HepG2 (cell line): ENCODE results near the gene SLC10A2. TPM values are rescaled to one million over a fixed set of nuclear protein-coding genes. Genes with fewer than 3 reads are reported as not detected.

ENCODE experiments used
- ATAC-seq: fragments of 200-7000 bp; cut with Tn5 transposase; 3 replicates; pipeline ENCODE4 v1.9.1; 2020; ENCODE audit warnings: mild to moderate bottlenecking, moderate library complexity
- BruUV-seq: library from RNA; stranded (reverse); fragments of 400-500 nt; replicated peaks from 2 replicates; lab custom pipeline; 2021; lab: Mats Ljungman, UMichigan
- CTCF ChIA-PET: fragments of 300-600 bp; formaldehyde crosslinking; extraction: SDS; loops from one replicate; lab custom pipeline; 2021; ENCODE audit warnings: low total read pairs, inconsistent platforms, low intra/inter-chr PET ratio; lab: Yijun Ruan, JAX
- POLR2A ChIA-PET: fragments of 350-600 bp; sonication (Branson Sonifier 250); formaldehyde crosslinking; loops from one replicate; lab custom pipeline; 2020; ENCODE audit warnings: antibody characterized with exemption, inconsistent platforms; lab: Yijun Ruan, JAX
- DNase-seq: peaks from one replicate; pipeline ENCODE4 v3.0.0-alpha.2; 2015; ENCODE audit warnings: low spot score
- FAIRE-seq: peaks from 3 replicates; lab custom pipeline; 2011; peaks lifted over from hg19 to GRCh38; lab: Jason Lieb, UNC
- H2AFZ ChIP-seq: one replicate; pipeline ENCODE4 v1.6.1; 2011; ENCODE audit warnings: low read length, inconsistent platforms
- H3K27ac ChIP-seq: fragments of 300-600 bp; 3 replicates; pipeline ENCODE4 v1.8.0; 2011; ENCODE audit warnings: mixed run types, mild to moderate bottlenecking, mixed read lengths, low read length, inconsistent platforms; ENCODE audit not compliant: insufficient read depth; ENCODE audit errors: extremely low read length
- H3K27me3 ChIP-seq, 2 experiments: fragments of 200-600 bp in 1 of 2; 2 replicates in 1 of 2; 3 replicates in 1 of 2; pipeline versions ENCODE4 v1.6.0 to v1.8.0; 2011; ENCODE audit warnings: low read length in 2 of 2, mild to moderate bottlenecking in 2 of 2, moderate library complexity in 2 of 2, inconsistent platforms in 1 of 2; ENCODE audit not compliant: insufficient read depth in 2 of 2, control insufficient read depth in 1 of 2
- H3K36me3 ChIP-seq, 2 experiments: fragments of 200-600 bp in 1 of 2; replicated peaks in 1 of 2; 2 replicates in 1 of 2; 3 replicates in 1 of 2; pipeline versions ENCODE4 v1.5.1 to v1.8.0; 2011; ENCODE audit warnings: low read length in 2 of 2, inconsistent platforms in 1 of 2; ENCODE audit not compliant: insufficient read depth in 2 of 2, control insufficient read depth in 1 of 2
- H3K4me1 ChIP-seq: 2 replicates; pipeline ENCODE4 v1.5.1; 2012; ENCODE audit warnings: low read length, inconsistent platforms; ENCODE audit not compliant: insufficient read depth
- H3K4me2 ChIP-seq: 2 replicates; pipeline ENCODE4 v1.6.0; 2011; ENCODE audit warnings: low read depth, low read length, inconsistent platforms
- H3K4me3 ChIP-seq, 3 experiments: fragments of 200-600 bp in 1 of 3; sonication (generic), shearing (Covaris generic) in 1 of 3; replicated peaks in 1 of 3; 2 replicates each; pipeline ENCODE4 v1.5.1; 2011 to 2016; ENCODE audit warnings: low read length in 3 of 3, inconsistent platforms in 2 of 3, low read depth in 2 of 3, mild to moderate bottlenecking in 2 of 3, control low read depth in 1 of 3, mixed read lengths in 1 of 3; ENCODE audit not compliant: insufficient read depth in 1 of 3
- H3K79me2 ChIP-seq: one replicate; pipeline ENCODE4 v1.6.1; 2011; ENCODE audit warnings: low read length, inconsistent platforms; ENCODE audit not compliant: insufficient read depth
- H3K9ac ChIP-seq: 2 replicates; pipeline ENCODE4 v1.6.0; 2011; ENCODE audit warnings: mild to moderate bottlenecking, low read depth, low read length, inconsistent platforms; ENCODE audit not compliant: insufficient read depth
- H3K9me3 ChIP-seq: 2 replicates; pipeline ENCODE4 v1.5.1; 2012; ENCODE audit warnings: mild to moderate bottlenecking, low read length
- H4K20me1 ChIP-seq: 2 replicates; pipeline ENCODE4 v1.6.0; 2011; ENCODE audit warnings: inconsistent platforms, mild to moderate bottlenecking, low read length, moderate library complexity; ENCODE audit not compliant: insufficient read depth
- ARNTL ChIP-seq: sonication (generic); formaldehyde crosslinking; IDR thresholded peaks from 2 replicates; pipeline ENCODE4 v1.4.0; 2020; ENCODE audit warnings: mild to moderate bottlenecking, missing genetic modification reagents
- MAFF ChIP-seq: IDR thresholded peaks from 2 replicates; pipeline ENCODE4 v1.6.1; 2011; ENCODE audit warnings: low read depth, low read length, improper control_type of control experiment
- POGK ChIP-seq: sonication (generic); formaldehyde crosslinking; conservative IDR thresholded peaks from 2 replicates; pipeline ENCODE4 v1.8.0; 2022; ENCODE audit warnings: mild to moderate bottlenecking, moderate library complexity, missing genetic modification reagents
- USF2 ChIP-seq, 2 experiments: sonication (generic) in 1 of 2; formaldehyde crosslinking in 1 of 2; IDR thresholded peaks; 2 replicates each; pipeline versions ENCODE4 v1.5.1 to v1.6.1; 2011 to 2020; ENCODE audit warnings: borderline replicate concordance in 1 of 2, low read depth in 1 of 2, low read length in 1 of 2, mild to moderate bottlenecking in 1 of 2, missing genetic modification reagents in 1 of 2, moderate library complexity in 1 of 2
- XBP1 ChIP-seq: sonication (generic); formaldehyde crosslinking; IDR thresholded peaks from 2 replicates; pipeline ENCODE4 v1.5.0; 2020; ENCODE audit warnings: missing genetic modification reagents
- ZBTB43 ChIP-seq: sonication (generic); formaldehyde crosslinking; conservative IDR thresholded peaks from 2 replicates; pipeline ENCODE4 v1.4.0; 2020; ENCODE audit warnings: missing genetic modification reagents
- ZNF30 ChIP-seq: sonication (generic); formaldehyde crosslinking; IDR thresholded peaks from 2 replicates; pipeline ENCODE4 v1.5.0; 2020; ENCODE audit warnings: mild to moderate bottlenecking, missing genetic modification reagents
- ZNF572 ChIP-seq: sonication (generic); formaldehyde crosslinking; IDR thresholded peaks from 2 replicates; pipeline ENCODE4 v1.5.1; 2020; ENCODE audit warnings: mild to moderate bottlenecking, missing genetic modification reagents
- ZNF609 ChIP-seq: sonication (generic); formaldehyde crosslinking; IDR thresholded peaks from 2 replicates; pipeline ENCODE4 v1.4.0; 2020; ENCODE audit warnings: mild to moderate bottlenecking, missing genetic modification reagents, borderline replicate concordance
- ZNF710 ChIP-seq: sonication (generic); formaldehyde crosslinking; IDR thresholded peaks from 2 replicates; pipeline ENCODE4 v1.5.0; 2020; ENCODE audit warnings: mild to moderate bottlenecking, missing genetic modification reagents, borderline replicate concordance
- WGBS: methylation state at CpG from one replicate; pipeline ENCODE4 v1.1.6; 2017; ENCODE audit warnings: low lambda C conversion rate; 5-methylcytosine and 5-hydroxymethylcytosine counted together
- in situ Hi-C: cut with HindIII; loops from 2 replicates; pipeline ENCODE4 v1.10.0; 2017; ENCODE audit warnings: low pct_unique_long_range_greater_than_20kb; ENCODE audit not compliant: extremely low pct_ligation_motif_present
- intact Hi-C: fragments of 100-400 bp; cut with micrococcal nuclease; formaldehyde crosslinking; loops from one replicate; pipeline ENCODE4 v1.10.0; 2022; ENCODE audit not compliant: unreplicated experiment
- polyA plus RNA-seq, 8 experiments: library from polyadenylated mRNA; depleted of rRNA in 3 of 8; stranded (reverse) in 7 of 8; unstranded in 1 of 8; fragments of >200 nt; fragmentation: Illumina TruSeq in 4 of 8; extraction: Trizol in 4 of 8; gene quantifications; 2 replicates each; pipeline versions ENCODE4 v1.2.1 to v1.2.3, GENCODE V29; 2011 to 2016; ENCODE audit warnings: low read depth in 4 of 8, missing spikeins in 1 of 8, mixed read lengths in 1 of 8; ENCODE audit not compliant: insufficient read depth in 1 of 8
- total RNA-seq, 5 experiments: library from RNA; depleted of rRNA; stranded (reverse); fragments of >200 nt; fragmentation: Illumina TruSeq; extraction: Trizol; gene quantifications; 2 replicates each; pipeline ENCODE4 v1.2.3, GENCODE V29; 2016; ENCODE audit warnings: low read depth in 1 of 5

The SLC10A2 gene
- total and polyA plus RNA-seq, 2 of the 13 experiments (the other 11 are each of a cell fraction or from before 2014, with no cell fraction given) = not detected

- Histone ChIP-seq H3K4me1 (no peaks in the 10 kb centered on the region), H3K9me3 (peaks cover 16% of the 10 kb centered on the region; the same call in 1 of the 2 replicates), H3K9ac (no peak overlapping the region), H3K27ac (no peak overlapping the region), H4K20me1 (no peaks in the 10 kb centered on the region)
- no peak for DNase-seq
- no TSS peak for BruUV-seq
- 7% methylated on average over 2 of the region's 2 CpGs for WGBS
- ATAC-seq = no peak
- intact Hi-C loops = no loop called here
- TF ChIP-seq USF2 (IDR thresholded peaks at IDR 0.05; ENCODE audit: low read depth, low read length) (no peak), USF2 (CRISPR knock-in tag; IDR thresholded peaks at IDR 0.05; ENCODE audit: borderline replicate concordance) (no peak), ZNF572 (CRISPR knock-in tag) (no peak), ZNF710 (CRISPR knock-in tag) (no peak), XBP1 (no peak), ZNF609 (CRISPR knock-in tag) (no peak), MAFF (no peak), ZNF30 (CRISPR knock-in tag) (no peak), ZBTB43 (CRISPR knock-in tag) (no peak), POGK (no peak), ARNTL (no peak)
- TF ChIP-seq, all 625 proteins: peak for 0
- ChIA-PET POLR2A (no interaction called here), CTCF (no interaction called here)
- Histone ChIP-seq H2AFZ (no peak overlapping the region), H3K79me2 (no peaks in the 10 kb centered on the region), H3K36me3 (no peaks in the 10 kb centered on the region), H3K4me2 (no peak overlapping the region), H3K4me3 (no peak overlapping the region), H3K27me3 (no peaks in the 10 kb centered on the region)
- in situ Hi-C loops = no loop called here
- no peak for FAIRE-seq
These were observed 11.1 kb downstream of the SLC10A2 start for GRCh38 chr13:103055166-103055565.
